Stimulated activated CD8-positive, alpha-beta memory T cell treated with anti-CD3 and anti-CD28 coated beads, Interleukin-2, amount 100 ng/mL, for 48 hours (primary cell): Measurements from ENCODE around the gene TCP11.

Source experiments
- DNase-seq, 2 donors: peaks; one replicate each; pipeline ENCODE4 v3.0.0-alpha.2; 2020; ENCODE audit warnings: low read depth in 2 of 2

Gene TCP11

GRCh38 chr6:35092362-35093117 lies 48.6 kb downstream of the TCP11 start:
- DNase-seq = no peak

GRCh38 chr6:35091346-35092083 lies 49.6 kb downstream of the TCP11 start:
- no peak for DNase-seq

GRCh38 chr6:35090734-35091133 lies 50.4 kb downstream of the TCP11 start:
- no peak for DNase-seq

GRCh38 chr6:35089935-35090505 lies 51.1 kb downstream of the TCP11 start:
- no peak for DNase-seq

GRCh38 chr6:35089216-35089934 lies 51.8 kb downstream of the TCP11 start:
- no peak for DNase-seq

- DNase-seq = no peak
Observed at GRCh38 chr6:35088281-35089215, 52.6 kb downstream of the TCP11 start.

GRCh38 chr6:35087361-35088280 lies 53.5 kb downstream of the TCP11 start:
- no peak for DNase-seq

GRCh38 chr6:35086636-35087360 lies 54.3 kb downstream of the TCP11 start:
- no peak for DNase-seq

GRCh38 chr6:35086282-35086632 lies 54.9 kb downstream of the TCP11 start:
- no peak for DNase-seq

GRCh38 chr6:35085359-35086281 lies 55.5 kb downstream of the TCP11 start:
- no peak for DNase-seq

- DNase-seq = no peak
Observed at GRCh38 chr6:35084511-35085203, 56.5 kb downstream of the TCP11 start.

- no peak for DNase-seq
Observed at GRCh38 chr6:35084041-35084491, 57.1 kb downstream of the TCP11 start.

- DNase-seq = no peak
Observed at GRCh38 chr6:35083507-35083906, 57.6 kb downstream of the TCP11 start.

GRCh38 chr6:35082733-35083403 lies 58.3 kb downstream of the TCP11 start:
- DNase-seq = no peak

- no peak for DNase-seq
Observed at GRCh38 chr6:35082046-35082732, 59.0 kb downstream of the TCP11 start.

GRCh38 chr6:35081426-35081851 lies 59.7 kb downstream of the TCP11 start:
- DNase-seq = no peak
